ENCODE data around the gene FABP6. TPM values are rescaled to one million over a fixed set of nuclear protein-coding genes. Genes with fewer than 3 reads are reported as not detected.

FABP6 gene
- total and polyA plus RNA-seq, 9 of the 15 experiments (the other 6 are each of a cell fraction or from before 2014, with no cell fraction given): 0.11 to 0.33 (median 0.21) TPM; not detected in 4

DNA sequence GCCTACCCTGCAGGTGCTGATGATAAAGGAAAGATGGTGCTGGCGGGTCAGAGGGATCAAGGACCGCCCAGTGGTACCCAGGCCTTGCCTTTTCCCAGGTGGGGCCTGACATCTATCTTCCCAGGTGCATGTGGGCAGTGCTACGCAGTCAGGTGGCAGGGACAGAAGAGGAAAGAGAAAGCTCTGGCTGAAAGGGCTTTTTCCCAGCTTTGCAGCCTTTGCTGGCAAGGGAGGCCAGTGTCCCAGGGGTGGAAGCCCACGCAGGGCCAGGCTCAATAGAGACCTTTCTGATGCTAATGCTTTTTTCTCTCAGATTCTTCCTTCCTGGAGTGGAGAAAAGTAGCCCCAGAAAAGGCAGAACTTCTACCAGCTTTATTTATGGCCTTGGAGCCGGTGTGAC, 36.7 kb downstream of the FABP6 start:
- Histone ChIP-seq H3K4me1 (replicated peaks in 1 of 2; ENCODE audit: control insufficient read depth in 2 of 2, insufficient read depth in 2 of 2, low read length in 2 of 2) (peaks cover 21 to 25% of the 10 kb centered on the region in 2 experiments), H3K27ac (ENCODE audit: extremely low read depth, low read depth, low read length) (no peak overlapping the region), H3K27me3 (ENCODE audit: control insufficient read depth in 2 of 2, insufficient read depth in 2 of 2, low read length in 2 of 2) (no peaks in the 10 kb centered on the region), H3K9me1 (ENCODE audit: control insufficient read depth, insufficient read depth, low read length) (peaks cover 8% of the 10 kb centered on the region), H2AFZ (ENCODE audit: low read depth, low read length) (no peak overlapping the region), H3K36me3 (ENCODE audit: control insufficient read depth, insufficient read depth, low read length) (no peaks in the 10 kb centered on the region), H4K20me1 (replicated peaks; ENCODE audit: control insufficient read depth, insufficient read depth, low read length) (no peaks in the 10 kb centered on the region), H3K9me3 (replicated peaks; ENCODE audit: control insufficient read depth, insufficient read depth, low read depth, low read length) (no peaks in the 10 kb centered on the region), H3K9ac (ENCODE audit: insufficient read depth in 1 of 2, low read depth in 2 of 2, low read length in 2 of 2) (no peak overlapping the region), H3K79me2 (ENCODE audit: control insufficient read depth, insufficient read depth, low read length) (no peaks in the 10 kb centered on the region), H3K4me2 (ENCODE audit: insufficient read depth, low read length) (no peak overlapping the region), H3K4me3 (no peak overlapping the region)
- POLR2A ChIA-PET: interaction anchor here (1.1 kb wide), 1 partner anchor 32 kb away, joined by 3 read pairs; no protein-coding TSS in a partner anchor
- intact Hi-C loops (cut with micrococcal nuclease) (no loop called here), in situ Hi-C loops (cut with MboI) (no loop called here)
- DNase-seq (ENCODE audit: extremely low read depth in 1 of 4, low spot score in 3 of 4) (no peak), FAIRE-seq (no peak), ATAC-seq (no peak)
- CTCF ChIA-PET (ENCODE audit: low intra/inter-chr PET ratio): no interaction called here
- WGBS (ENCODE audit: insufficient coverage, low coverage, missing lambda C conversion rate): 34% methylated on average over 5 of the region's 5 CpGs
- no peak for TF ChIP-seq DACH1 (IDR thresholded peaks at IDR 0.05; ENCODE audit: partially characterized antibody)
- no TSS peak for BruUV-seq (replicated peaks)

DNA sequence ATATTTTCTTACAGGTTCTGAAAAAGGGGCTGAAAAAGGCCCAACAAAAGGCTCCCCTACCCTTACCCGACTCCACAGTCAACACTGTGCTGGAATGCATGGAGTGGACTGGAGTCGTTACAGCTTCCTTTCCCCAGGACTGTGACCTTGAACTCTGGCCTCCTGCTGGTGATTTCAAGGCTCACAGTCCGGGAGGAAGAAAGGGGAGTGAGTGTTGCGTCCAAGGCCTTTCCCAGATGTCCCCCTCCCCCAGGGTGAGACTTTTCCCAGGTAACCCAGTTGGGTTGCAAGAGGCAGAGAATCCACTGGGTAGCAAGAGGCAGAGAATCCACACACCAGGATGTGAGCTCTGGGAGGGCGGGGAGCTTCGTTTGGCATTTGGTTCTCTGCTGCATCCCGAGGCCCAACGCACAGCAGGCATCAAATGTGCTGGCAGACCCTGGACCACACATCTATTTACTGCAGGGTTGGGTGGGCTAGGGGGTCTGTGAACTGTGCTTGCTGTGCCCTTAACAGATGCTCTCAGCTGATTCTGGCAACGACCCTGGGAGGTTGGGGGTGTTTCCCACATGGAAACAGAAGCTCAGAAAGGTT, 37.5 kb downstream of the FABP6 start:
- Histone ChIP-seq H3K9me1 (ENCODE audit: control insufficient read depth, insufficient read depth, low read length) (peaks cover 3% of the 10 kb centered on the region), H3K4me3 (no peak overlapping the region), H3K79me2 (ENCODE audit: control insufficient read depth, insufficient read depth, low read length) (no peaks in the 10 kb centered on the region), H3K4me2 (ENCODE audit: insufficient read depth, low read length) (no peak overlapping the region), H3K36me3 (ENCODE audit: control insufficient read depth, insufficient read depth, low read length) (no peaks in the 10 kb centered on the region), H4K20me1 (replicated peaks; ENCODE audit: control insufficient read depth, insufficient read depth, low read length) (no peaks in the 10 kb centered on the region), H3K9ac (ENCODE audit: insufficient read depth in 1 of 2, low read depth in 2 of 2, low read length in 2 of 2) (no peak overlapping the region), H3K9me3 (replicated peaks; ENCODE audit: control insufficient read depth, insufficient read depth, low read depth, low read length) (no peaks in the 10 kb centered on the region), H3K27me3 (ENCODE audit: control insufficient read depth in 2 of 2, insufficient read depth in 2 of 2, low read length in 2 of 2) (no peaks in the 10 kb centered on the region), H3K27ac (ENCODE audit: extremely low read depth, low read depth, low read length) (no peak overlapping the region), H3K4me1 (replicated peaks in 1 of 2; ENCODE audit: control insufficient read depth in 2 of 2, insufficient read depth in 2 of 2, low read length in 2 of 2) (peaks cover 14 to 17% of the 10 kb centered on the region in 2 experiments), H2AFZ (ENCODE audit: low read depth, low read length) (0 out of 2 replicates have a peak overlapping the region, but pooled peaks have one; percentile 30)
- no TSS peak for BruUV-seq (replicated peaks)
- in situ Hi-C loops (cut with MboI): no loop called here
- intact Hi-C loops (cut with micrococcal nuclease): no loop called here
- ChIA-PET CTCF (ENCODE audit: low intra/inter-chr PET ratio) (no interaction called here), POLR2A (interaction anchor here (0.9 to 1.2 kb wide), 3 partner anchors 15 to 113 kb away, joined by 3 to 5 read pairs (median 3); no protein-coding TSS in a partner anchor)
- ATAC-seq (no peak), DNase-seq (ENCODE audit: extremely low read depth in 1 of 4, low spot score in 3 of 4) (peak in 2 of 4 experiments; percentile 45 to 50), FAIRE-seq (no peak)
- WGBS (ENCODE audit: insufficient coverage, low coverage, missing lambda C conversion rate): 29% methylated on average over 8 of the region's 9 CpGs
- TF ChIP-seq THRAP3 (IDR thresholded peaks at IDR 0.05; ENCODE audit: borderline replicate concordance) (no peak), RAD21 (CRISPR knock-in tag; conservative IDR thresholded peaks at IDR 0.05 in 1 of 2, IDR thresholded peaks at IDR 0.05 in 1 of 2) (peak in 1 of 2 experiments; percentile 29; a peak in 1 of 4 replicates), NR2C1 (IDR thresholded peaks at IDR 0.05) (no peak), NR2C1 (tag; IDR thresholded peaks at IDR 0.05) (peak; percentile 67), ESRRA (IDR thresholded peaks at IDR 0.05; ENCODE audit: borderline replicate concordance, low read depth) (peak; percentile 91), GABPA (tag; conservative IDR thresholded peaks at IDR 0.05; ENCODE audit: low read depth) (no peak)
- TF ChIP-seq, protein P1, sequence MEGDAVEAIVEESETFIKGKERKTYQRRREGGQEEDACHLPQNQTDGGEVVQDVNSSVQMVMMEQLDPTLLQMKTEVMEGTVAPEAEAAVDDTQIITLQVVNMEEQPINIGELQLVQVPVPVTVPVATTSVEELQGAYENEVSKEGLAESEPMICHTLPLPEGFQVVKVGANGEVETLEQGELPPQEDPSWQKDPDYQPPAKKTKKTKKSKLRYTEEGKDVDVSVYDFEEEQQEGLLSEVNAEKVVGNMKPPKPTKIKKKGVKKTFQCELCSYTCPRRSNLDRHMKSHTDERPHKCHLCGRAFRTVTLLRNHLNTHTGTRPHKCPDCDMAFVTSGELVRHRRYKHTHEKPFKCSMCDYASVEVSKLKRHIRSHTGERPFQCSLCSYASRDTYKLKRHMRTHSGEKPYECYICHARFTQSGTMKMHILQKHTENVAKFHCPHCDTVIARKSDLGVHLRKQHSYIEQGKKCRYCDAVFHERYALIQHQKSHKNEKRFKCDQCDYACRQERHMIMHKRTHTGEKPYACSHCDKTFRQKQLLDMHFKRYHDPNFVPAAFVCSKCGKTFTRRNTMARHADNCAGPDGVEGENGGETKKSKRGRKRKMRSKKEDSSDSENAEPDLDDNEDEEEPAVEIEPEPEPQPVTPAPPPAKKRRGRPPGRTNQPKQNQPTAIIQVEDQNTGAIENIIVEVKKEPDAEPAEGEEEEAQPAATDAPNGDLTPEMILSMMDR (IDR thresholded peaks at IDR 0.05 in 2 of 3, conservative IDR thresholded peaks at IDR 0.05 in 1 of 3; ENCODE audit: insufficient read depth in 2 of 3, low read depth in 1 of 3, low read length in 3 of 3): peak in 2 of 3 experiments; percentile 35 to 38; a peak in 2 of 6 replicates

Data from K562 (cell line).